Gastrocnemius medialis (tissue), 4 donors: Measurements from ENCODE around the gene PLAC1. TPM values are rescaled to one million over a fixed set of nuclear protein-coding genes. Genes with fewer than 3 reads are reported as not detected.
A peak's percentile ranks its signal among the peaks of the same experiment; 100 is the strongest.

Source experiments
- ATAC-seq, 2 donors: fragments of 150-250 bp; one replicate each; pipeline ENCODE4 v1.9.1; 2016
- DNase-seq, 2 donors: peaks; one replicate each; pipeline ENCODE4 v3.0.0-alpha.2; 2019
- H3K27ac ChIP-seq, 4 donors: fragments of 200-600 bp; sonication (generic); 1 replicate in 1 of 4; 2 replicates in 3 of 4; pipeline ENCODE4 v1.5.1; 2016 to 2018; ENCODE audit warnings: mild to moderate bottlenecking in 2 of 4, moderate library complexity in 1 of 4
- H3K27me3 ChIP-seq, 3 donors: fragments of 200-600 bp; sonication (generic) in 2 of 3; 1 replicate in 1 of 3; 2 replicates in 2 of 3; pipeline versions ENCODE4 v1.5.1 to v1.6.0; 2016 to 2019; ENCODE audit warnings: mild to moderate bottlenecking in 1 of 3, moderate library complexity in 1 of 3
- H3K36me3 ChIP-seq, 2 donors: fragments of 200-600 bp; sonication (generic) in 1 of 2; one replicate each; pipeline ENCODE4 v1.5.1; 2017 to 2018
- H3K4me1 ChIP-seq, 2 donors: fragments of 200-600 bp; sonication (generic) in 1 of 2; one replicate each; pipeline ENCODE4 v1.5.1; 2016 to 2017; ENCODE audit warnings: mild to moderate bottlenecking in 2 of 2
- H3K4me3 ChIP-seq, 4 donors: fragments of 200-600 bp; sonication (generic) in 3 of 4; 1 replicate in 1 of 4; 2 replicates in 3 of 4; pipeline ENCODE4 v1.5.1; 2016 to 2019; ENCODE audit warnings: mild to moderate bottlenecking in 2 of 4
- H3K9me3 ChIP-seq, 3 donors: fragments of 200-600 bp; sonication (generic) in 2 of 3; 1 replicate in 1 of 3; 2 replicates in 2 of 3; pipeline ENCODE4 v1.5.1; 2016 to 2019
- POLR2A ChIP-seq, 2 donors: fragments of 450-650 bp; IDR thresholded peaks; one replicate each; pipeline ENCODE4 v1.6.1; 2017; ENCODE audit warnings: antibody characterized with exemption in 2 of 2, mild to moderate bottlenecking in 2 of 2, moderate library complexity in 2 of 2
- in situ Hi-C, 4 donors: fragments of 200-750 bp; cut with MboI; loops; one replicate each; pipeline versions ENCODE4 v1.15.0 to v1.8.0; 2017; ENCODE audit warnings: low sequenced_read_pairs in 4 of 4
- intact Hi-C: fragments of 100-400 bp; cut with DNase I; formaldehyde crosslinking; loops from one replicate; pipeline ENCODE4 v1.15.1; 2023; ENCODE audit warnings: low total_unique reads
- total RNA-seq, 4 donors: library from RNA; depleted of rRNA; stranded (reverse); fragments of >200 nt; gene quantifications; one replicate each; pipeline versions ENCODE4 v1.1.0 to v1.2.3, GENCODE V29; 2016
- TF ChIP-seq, protein P1 (sequence below), 5 experiments: fragments of 450-650 bp in 3 of 5; fragments of 200-600 bp in 2 of 5; sonication (generic) in 2 of 5; IDR thresholded peaks in 4 of 5; conservative IDR thresholded peaks in 1 of 5; 1 replicate in 4 of 5; 2 replicates in 1 of 5; pipeline ENCODE4 v1.5.1; 2016 to 2019; ENCODE audit warnings: antibody characterized with exemption in 5 of 5, mild to moderate bottlenecking in 3 of 5, moderate library complexity in 3 of 5

Gene PLAC1
- total RNA-seq, 4 donors from 2014 or later, result not detected

DNA sequence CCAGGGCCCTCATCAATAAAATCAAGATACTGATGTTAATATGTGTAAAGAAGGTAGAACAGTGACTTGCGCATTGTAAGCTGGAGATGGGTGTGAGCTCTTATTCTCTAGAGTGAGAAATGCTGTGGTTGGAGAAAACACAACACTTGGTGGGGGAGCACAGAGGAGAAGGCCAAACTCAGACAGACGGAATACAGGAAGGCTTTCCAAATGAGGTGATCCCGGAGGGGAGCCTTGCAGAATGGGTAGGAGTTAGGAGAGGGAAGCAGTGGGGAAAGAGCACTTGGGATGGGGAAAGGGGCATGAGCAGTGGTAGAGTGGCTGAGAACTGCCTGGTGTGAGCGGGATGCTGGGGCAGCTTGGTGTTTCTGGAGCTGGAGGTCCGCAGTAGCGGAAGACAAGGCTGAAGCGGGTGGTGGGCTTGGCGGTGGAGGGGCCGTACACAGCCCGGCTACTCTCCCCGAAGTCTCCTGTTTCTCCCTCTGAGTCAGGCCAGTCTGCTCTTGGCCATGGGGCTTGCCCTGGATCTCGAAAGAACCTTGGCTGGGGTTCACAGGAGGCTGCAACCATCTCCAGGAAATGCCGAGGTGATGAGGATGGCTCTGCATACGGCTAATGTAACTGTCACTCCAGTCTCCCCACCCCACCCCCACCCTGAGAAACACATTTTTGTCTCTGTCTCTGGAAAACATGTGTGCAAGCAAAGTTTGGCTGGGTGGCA is 11.3 kb upstream of the PLAC1 start:
- no peak overlapping the region for H3K4me3 ChIP-seq
- intact Hi-C loops, result no loop called here
- peak; percentile 40 to 46 for DNase-seq
- H3K27me3 ChIP-seq, result no peaks in the 10 kb centered on the region
- H3K27ac ChIP-seq, result no peak overlapping the region
- H3K36me3 ChIP-seq, result no peaks in the 10 kb centered on the region
- in situ Hi-C loops, result no loop called here
- no peaks in the 10 kb centered on the region for H3K9me3 ChIP-seq
- H3K4me1 ChIP-seq, result peaks cover 0 to 4% of the 10 kb centered on the region in 2 donors
- TF ChIP-seq POLR2A (IDR thresholded peaks at IDR 0.05), result no peak
- TF ChIP-seq, protein P1, sequence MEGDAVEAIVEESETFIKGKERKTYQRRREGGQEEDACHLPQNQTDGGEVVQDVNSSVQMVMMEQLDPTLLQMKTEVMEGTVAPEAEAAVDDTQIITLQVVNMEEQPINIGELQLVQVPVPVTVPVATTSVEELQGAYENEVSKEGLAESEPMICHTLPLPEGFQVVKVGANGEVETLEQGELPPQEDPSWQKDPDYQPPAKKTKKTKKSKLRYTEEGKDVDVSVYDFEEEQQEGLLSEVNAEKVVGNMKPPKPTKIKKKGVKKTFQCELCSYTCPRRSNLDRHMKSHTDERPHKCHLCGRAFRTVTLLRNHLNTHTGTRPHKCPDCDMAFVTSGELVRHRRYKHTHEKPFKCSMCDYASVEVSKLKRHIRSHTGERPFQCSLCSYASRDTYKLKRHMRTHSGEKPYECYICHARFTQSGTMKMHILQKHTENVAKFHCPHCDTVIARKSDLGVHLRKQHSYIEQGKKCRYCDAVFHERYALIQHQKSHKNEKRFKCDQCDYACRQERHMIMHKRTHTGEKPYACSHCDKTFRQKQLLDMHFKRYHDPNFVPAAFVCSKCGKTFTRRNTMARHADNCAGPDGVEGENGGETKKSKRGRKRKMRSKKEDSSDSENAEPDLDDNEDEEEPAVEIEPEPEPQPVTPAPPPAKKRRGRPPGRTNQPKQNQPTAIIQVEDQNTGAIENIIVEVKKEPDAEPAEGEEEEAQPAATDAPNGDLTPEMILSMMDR (IDR thresholded peaks at IDR 0.05 in 4 of 5, conservative IDR thresholded peaks at IDR 0.05 in 1 of 5), result no peak
- ATAC-seq, result peak; percentile 83 to 89

DNA sequence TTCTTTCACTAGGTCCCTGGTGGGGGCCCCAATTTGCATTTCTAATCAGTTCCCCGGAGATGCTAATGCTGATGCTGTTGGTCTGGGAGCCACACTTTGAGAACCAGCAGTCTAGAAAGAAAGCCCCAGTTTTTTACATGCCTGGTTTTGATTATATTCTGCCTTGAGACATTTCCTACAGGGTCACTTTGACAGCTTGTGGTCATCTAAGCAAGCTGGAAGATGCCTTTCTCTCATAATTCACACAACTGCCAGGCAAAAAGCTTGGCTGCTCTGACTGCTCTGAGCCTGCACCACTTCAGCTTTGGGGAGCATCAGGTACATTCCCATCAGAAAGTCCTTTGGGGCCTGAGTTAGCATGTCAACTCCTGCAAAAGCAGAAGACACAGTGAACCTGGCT is 5.9 kb upstream of the PLAC1 start:
- intact Hi-C loops, result no loop called here
- in situ Hi-C loops, result no loop called here

GRCh38 chrX:134661295-134661694 is 3.0 kb upstream of the PLAC1 start:
- Histone ChIP-seq H3K27me3 (no peaks in the 10 kb centered on the region), H3K9me3 (no peaks in the 10 kb centered on the region), H3K4me1 (no peaks in the 10 kb centered on the region), H3K4me3 (no peak overlapping the region), H3K36me3 (no peaks in the 10 kb centered on the region), H3K27ac (no peak overlapping the region)
- TF ChIP-seq POLR2A (IDR thresholded peaks at IDR 0.05), result no peak
- TF ChIP-seq, protein P1 (IDR thresholded peaks at IDR 0.05 in 4 of 5, conservative IDR thresholded peaks at IDR 0.05 in 1 of 5), result no peak
- intact Hi-C loops, result no loop called here
- no peak for DNase-seq
- in situ Hi-C loops, result no loop called here
- ATAC-seq, result no peak

More for the DNA sequence above, 5.9 kb upstream of the PLAC1 start:
- ATAC-seq (no peak), DNase-seq (no peak)
- Histone ChIP-seq H3K9me3 (no peaks in the 10 kb centered on the region), H3K27me3 (no peaks in the 10 kb centered on the region), H3K36me3 (no peaks in the 10 kb centered on the region), H3K4me1 (no peaks in the 10 kb centered on the region), H3K4me3 (no peak overlapping the region), H3K27ac (no peak overlapping the region)
- TF ChIP-seq, protein P1 (IDR thresholded peaks at IDR 0.05 in 4 of 5, conservative IDR thresholded peaks at IDR 0.05 in 1 of 5), result no peak
- no peak for TF ChIP-seq POLR2A (IDR thresholded peaks at IDR 0.05)

- Histone ChIP-seq H3K27ac (no peak overlapping the region), H3K9me3 (no peaks in the 10 kb centered on the region), H3K4me1 (no peaks in the 10 kb centered on the region), H3K27me3 (no peaks in the 10 kb centered on the region), H3K36me3 (no peaks in the 10 kb centered on the region), H3K4me3 (no peak overlapping the region)
- intact Hi-C loops, result no loop called here
- ATAC-seq, result no peak
- in situ Hi-C loops, result no loop called here
- TF ChIP-seq POLR2A (IDR thresholded peaks at IDR 0.05), result no peak
- TF ChIP-seq, protein P1 (IDR thresholded peaks at IDR 0.05 in 4 of 5, conservative IDR thresholded peaks at IDR 0.05 in 1 of 5), result no peak
- no peak for DNase-seq
Observed at GRCh38 chrX:134660627-134661026, 2.4 kb upstream of the PLAC1 start.

DNA sequence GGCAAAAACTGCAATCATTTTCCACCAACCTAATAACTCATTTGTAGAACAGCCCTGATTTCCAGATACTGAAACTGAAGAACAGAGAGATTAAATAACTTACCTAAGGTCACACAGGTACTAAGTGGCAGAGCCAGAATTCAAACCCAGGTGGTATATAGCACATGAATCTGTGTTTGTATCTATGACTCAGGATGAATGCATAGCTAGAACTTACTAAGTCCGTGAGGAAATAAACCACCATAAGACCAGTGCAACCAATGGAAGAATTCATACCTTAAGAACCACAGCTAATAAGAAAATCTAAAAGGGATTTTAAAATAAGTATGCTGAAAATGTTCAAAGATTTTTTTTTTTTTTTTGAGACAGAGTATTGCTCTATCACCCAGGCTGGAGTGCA is 1.5 kb upstream of the PLAC1 start:
- TF ChIP-seq POLR2A (IDR thresholded peaks at IDR 0.05), result no peak
- TF ChIP-seq, protein P1 (IDR thresholded peaks at IDR 0.05 in 4 of 5, conservative IDR thresholded peaks at IDR 0.05 in 1 of 5), result no peak
- Histone ChIP-seq H3K36me3 (no peaks in the 10 kb centered on the region), H3K9me3 (no peaks in the 10 kb centered on the region), H3K27ac (no peak overlapping the region), H3K27me3 (no peaks in the 10 kb centered on the region), H3K4me1 (no peaks in the 10 kb centered on the region), H3K4me3 (no peak overlapping the region)
- in situ Hi-C loops, result no loop called here
- no peak for DNase-seq
- intact Hi-C loops, result no loop called here
- ATAC-seq, result no peak
